ENCODE measurements around the gene HSPA1L.

HSPA1L gene

GRCh38 chr6:31779908-31780307 lies 35.2 kb downstream of the HSPA1L start:
- TF ChIP-seq RARB (CRISPR knock-in tag; IDR thresholded peaks at IDR 0.05) = no peak
- ATAC-seq = no peak

GRCh38 chr6:31778999-31779885 lies 35.8 kb downstream of the HSPA1L start:
- ATAC-seq = no peak
- TF ChIP-seq TCF4 (CRISPR knock-in tag; IDR thresholded peaks at IDR 0.05; ENCODE audit: borderline replicate concordance) = no peak
- TF ChIP-seq ZNF70 (CRISPR knock-in tag; IDR thresholded peaks at IDR 0.05) = no peak
- TF ChIP-seq BACH2 (CRISPR knock-in tag; IDR thresholded peaks at IDR 0.05; ENCODE audit: borderline replicate concordance) = no peak

GRCh38 chr6:31778193-31778592 lies 36.9 kb downstream of the HSPA1L start:
- ATAC-seq = no peak
- no peak for TF ChIP-seq OSR1 (CRISPR knock-in tag; IDR thresholded peaks at IDR 0.05)

- no peak for TF ChIP-seq TOX (CRISPR knock-in tag; IDR thresholded peaks at IDR 0.05; ENCODE audit: borderline replicate concordance)
- TF ChIP-seq PPARA (CRISPR knock-in tag; IDR thresholded peaks at IDR 0.05; ENCODE audit: borderline replicate concordance) = no peak
- no peak for TF ChIP-seq ISL1 (CRISPR knock-in tag; IDR thresholded peaks at IDR 0.05)
- ATAC-seq = no peak
Measured at GRCh38 chr6:31777667-31778050, 37.4 kb downstream of the HSPA1L start.

DNA sequence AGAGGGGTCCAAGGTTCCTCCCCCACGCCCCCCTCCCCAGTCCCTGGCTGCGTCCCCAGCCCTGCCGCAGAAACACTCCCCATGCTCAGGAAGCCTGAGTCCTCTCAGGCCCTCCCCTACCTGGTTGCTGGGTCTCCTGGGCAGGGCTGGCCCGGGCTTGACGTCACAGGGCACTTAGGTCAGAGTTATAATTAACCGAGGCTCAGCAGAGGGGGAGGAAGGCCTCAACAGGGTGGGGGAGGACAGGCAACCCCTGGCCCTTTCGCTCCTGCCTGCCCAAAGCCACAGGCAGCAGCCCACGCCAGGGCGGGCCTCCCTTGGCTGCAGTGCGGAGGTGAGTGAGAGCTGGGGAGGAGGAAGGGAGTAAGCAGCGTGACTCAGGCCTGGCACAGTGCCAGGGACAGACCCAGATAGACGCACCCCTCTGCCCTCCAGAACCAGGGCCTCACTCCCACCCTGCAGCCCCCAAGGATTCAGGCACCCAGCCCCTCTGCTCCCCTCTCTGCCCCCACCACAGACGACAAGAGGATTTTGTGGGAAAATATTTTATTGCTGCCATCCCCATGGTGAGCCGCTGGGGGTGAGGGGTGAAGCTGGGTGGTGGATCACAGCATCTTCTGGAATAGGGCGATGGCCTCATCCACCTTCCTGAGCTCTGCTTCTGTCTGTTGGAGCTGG lies 38.0 kb downstream of the HSPA1L start, which contains the start of gene VWA7:
Gene VWA7 (minus strand): TSS at position 340 of the 678 bp plus-strand sequence. CDS start 549 bp downstream, outside the sequence.
- TF ChIP-seq TOX (CRISPR knock-in tag; IDR thresholded peaks at IDR 0.05; ENCODE audit: borderline replicate concordance) = no peak
- TF ChIP-seq ZNF565 (CRISPR knock-in tag; conservative IDR thresholded peaks at IDR 0.05; ENCODE audit: low read depth) = no peak
- no peak for TF ChIP-seq ESRRG (CRISPR knock-in tag; IDR thresholded peaks at IDR 0.05)
- TF ChIP-seq ZNF70 (CRISPR knock-in tag; IDR thresholded peaks at IDR 0.05) = no peak
- no peak for TF ChIP-seq ARNTL (CRISPR knock-in tag; IDR thresholded peaks at IDR 0.05; ENCODE audit: borderline replicate concordance, low read depth)
- no peak for TF ChIP-seq PPARA (CRISPR knock-in tag; IDR thresholded peaks at IDR 0.05; ENCODE audit: borderline replicate concordance)
- peak; percentile 78 for ATAC-seq

GRCh38 chr6:31776485-31776988 lies 38.5 kb downstream of the HSPA1L start:
- TF ChIP-seq, protein P1, sequence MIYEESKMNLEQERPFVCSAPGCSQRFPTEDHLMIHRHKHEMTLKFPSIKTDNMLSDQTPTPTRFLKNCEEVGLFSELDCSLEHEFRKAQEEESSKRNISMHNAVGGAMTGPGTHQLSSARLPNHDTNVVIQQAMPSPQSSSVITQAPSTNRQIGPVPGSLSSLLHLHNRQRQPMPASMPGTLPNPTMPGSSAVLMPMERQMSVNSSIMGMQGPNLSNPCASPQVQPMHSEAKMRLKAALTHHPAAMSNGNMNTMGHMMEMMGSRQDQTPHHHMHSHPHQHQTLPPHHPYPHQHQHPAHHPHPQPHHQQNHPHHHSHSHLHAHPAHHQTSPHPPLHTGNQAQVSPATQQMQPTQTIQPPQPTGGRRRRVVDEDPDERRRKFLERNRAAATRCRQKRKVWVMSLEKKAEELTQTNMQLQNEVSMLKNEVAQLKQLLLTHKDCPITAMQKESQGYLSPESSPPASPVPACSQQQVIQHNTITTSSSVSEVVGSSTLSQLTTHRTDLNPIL (CRISPR knock-in tag; IDR thresholded peaks at IDR 0.05; ENCODE audit: low read depth) = no peak
- TF ChIP-seq ARNTL (CRISPR knock-in tag; IDR thresholded peaks at IDR 0.05; ENCODE audit: borderline replicate concordance, low read depth) = no peak
- no peak for TF ChIP-seq TOX (CRISPR knock-in tag; IDR thresholded peaks at IDR 0.05; ENCODE audit: borderline replicate concordance)
- TF ChIP-seq, protein P2, sequence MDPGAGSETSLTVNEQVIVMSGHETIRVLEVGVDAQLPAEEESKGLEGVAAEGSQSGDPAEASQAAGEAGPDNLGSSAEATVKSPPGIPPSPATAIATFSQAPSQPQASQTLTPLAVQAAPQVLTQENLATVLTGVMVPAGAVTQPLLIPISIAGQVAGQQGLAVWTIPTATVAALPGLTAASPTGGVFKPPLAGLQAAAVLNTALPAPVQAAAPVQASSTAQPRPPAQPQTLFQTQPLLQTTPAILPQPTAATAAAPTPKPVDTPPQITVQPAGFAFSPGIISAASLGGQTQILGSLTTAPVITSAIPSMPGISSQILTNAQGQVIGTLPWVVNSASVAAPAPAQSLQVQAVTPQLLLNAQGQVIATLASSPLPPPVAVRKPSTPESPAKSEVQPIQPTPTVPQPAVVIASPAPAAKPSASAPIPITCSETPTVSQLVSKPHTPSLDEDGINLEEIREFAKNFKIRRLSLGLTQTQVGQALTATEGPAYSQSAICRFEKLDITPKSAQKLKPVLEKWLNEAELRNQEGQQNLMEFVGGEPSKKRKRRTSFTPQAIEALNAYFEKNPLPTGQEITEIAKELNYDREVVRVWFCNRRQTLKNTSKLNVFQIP (CRISPR knock-in tag; IDR thresholded peaks at IDR 0.05; ENCODE audit: borderline replicate concordance, low read depth) = no peak
- TF ChIP-seq, protein P3, sequence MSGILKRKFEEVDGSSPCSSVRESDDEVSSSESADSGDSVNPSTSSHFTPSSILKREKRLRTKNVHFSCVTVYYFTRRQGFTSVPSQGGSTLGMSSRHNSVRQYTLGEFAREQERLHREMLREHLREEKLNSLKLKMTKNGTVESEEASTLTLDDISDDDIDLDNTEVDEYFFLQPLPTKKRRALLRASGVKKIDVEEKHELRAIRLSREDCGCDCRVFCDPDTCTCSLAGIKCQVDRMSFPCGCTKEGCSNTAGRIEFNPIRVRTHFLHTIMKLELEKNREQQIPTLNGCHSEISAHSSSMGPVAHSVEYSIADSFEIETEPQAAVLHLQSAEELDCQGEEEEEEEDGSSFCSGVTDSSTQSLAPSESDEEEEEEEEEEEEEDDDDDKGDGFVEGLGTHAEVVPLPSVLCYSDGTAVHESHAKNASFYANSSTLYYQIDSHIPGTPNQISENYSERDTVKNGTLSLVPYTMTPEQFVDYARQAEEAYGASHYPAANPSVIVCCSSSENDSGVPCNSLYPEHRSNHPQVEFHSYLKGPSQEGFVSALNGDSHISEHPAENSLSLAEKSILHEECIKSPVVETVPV (CRISPR knock-in tag; IDR thresholded peaks at IDR 0.05) = no peak
- no peak for TF ChIP-seq TCF4 (CRISPR knock-in tag; IDR thresholded peaks at IDR 0.05; ENCODE audit: borderline replicate concordance)
- no peak for TF ChIP-seq ZNF8 (CRISPR knock-in tag; IDR thresholded peaks at IDR 0.05)
- no peak for TF ChIP-seq PPARA (CRISPR knock-in tag; IDR thresholded peaks at IDR 0.05; ENCODE audit: borderline replicate concordance)
- TF ChIP-seq, protein P4, sequence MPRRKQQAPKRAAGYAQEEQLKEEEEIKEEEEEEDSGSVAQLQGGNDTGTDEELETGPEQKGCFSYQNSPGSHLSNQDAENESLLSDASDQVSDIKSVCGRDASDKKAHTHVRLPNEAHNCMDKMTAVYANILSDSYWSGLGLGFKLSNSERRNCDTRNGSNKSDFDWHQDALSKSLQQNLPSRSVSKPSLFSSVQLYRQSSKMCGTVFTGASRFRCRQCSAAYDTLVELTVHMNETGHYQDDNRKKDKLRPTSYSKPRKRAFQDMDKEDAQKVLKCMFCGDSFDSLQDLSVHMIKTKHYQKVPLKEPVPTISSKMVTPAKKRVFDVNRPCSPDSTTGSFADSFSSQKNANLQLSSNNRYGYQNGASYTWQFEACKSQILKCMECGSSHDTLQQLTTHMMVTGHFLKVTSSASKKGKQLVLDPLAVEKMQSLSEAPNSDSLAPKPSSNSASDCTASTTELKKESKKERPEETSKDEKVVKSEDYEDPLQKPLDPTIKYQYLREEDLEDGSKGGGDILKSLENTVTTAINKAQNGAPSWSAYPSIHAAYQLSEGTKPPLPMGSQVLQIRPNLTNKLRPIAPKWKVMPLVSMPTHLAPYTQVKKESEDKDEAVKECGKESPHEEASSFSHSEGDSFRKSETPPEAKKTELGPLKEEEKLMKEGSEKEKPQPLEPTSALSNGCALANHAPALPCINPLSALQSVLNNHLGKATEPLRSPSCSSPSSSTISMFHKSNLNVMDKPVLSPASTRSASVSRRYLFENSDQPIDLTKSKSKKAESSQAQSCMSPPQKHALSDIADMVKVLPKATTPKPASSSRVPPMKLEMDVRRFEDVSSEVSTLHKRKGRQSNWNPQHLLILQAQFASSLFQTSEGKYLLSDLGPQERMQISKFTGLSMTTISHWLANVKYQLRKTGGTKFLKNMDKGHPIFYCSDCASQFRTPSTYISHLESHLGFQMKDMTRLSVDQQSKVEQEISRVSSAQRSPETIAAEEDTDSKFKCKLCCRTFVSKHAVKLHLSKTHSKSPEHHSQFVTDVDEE (CRISPR knock-in tag; IDR thresholded peaks at IDR 0.05) = no peak
- TF ChIP-seq SNAI2 (CRISPR knock-in tag; IDR thresholded peaks at IDR 0.05) = no peak
- TF ChIP-seq GLIS3 (CRISPR knock-in tag; IDR thresholded peaks at IDR 0.05) = no peak
- no peak for TF ChIP-seq OSR1 (CRISPR knock-in tag; IDR thresholded peaks at IDR 0.05)
- TF ChIP-seq RARB (CRISPR knock-in tag; IDR thresholded peaks at IDR 0.05) = no peak
- no peak for TF ChIP-seq ZNF70 (CRISPR knock-in tag; IDR thresholded peaks at IDR 0.05)
- ATAC-seq = peak; percentile 19
